GM18505 (cell line): ENCODE data around the gene EGLN3.
"Not testable (repeated sequence)": the region's sequence is repeated elsewhere in the genome, so short reads cannot be mapped to it uniquely, and the experiment has no call there.

Experiments
- ATAC-seq: cut with Tn5 transposase; IDR thresholded peaks from one replicate; pipeline ENCODE4 v1.9.1; 2021; ENCODE audit not compliant: unreplicated experiment
- POLR2A ChIP-seq: IDR thresholded peaks from 4 replicates; pipeline ENCODE4 v1.6.1; 2011; ENCODE audit warnings: borderline replicate concordance; ENCODE audit not compliant: insufficient read depth, insufficient read length; ENCODE audit errors: extremely low read depth

The EGLN3 gene

DNA sequence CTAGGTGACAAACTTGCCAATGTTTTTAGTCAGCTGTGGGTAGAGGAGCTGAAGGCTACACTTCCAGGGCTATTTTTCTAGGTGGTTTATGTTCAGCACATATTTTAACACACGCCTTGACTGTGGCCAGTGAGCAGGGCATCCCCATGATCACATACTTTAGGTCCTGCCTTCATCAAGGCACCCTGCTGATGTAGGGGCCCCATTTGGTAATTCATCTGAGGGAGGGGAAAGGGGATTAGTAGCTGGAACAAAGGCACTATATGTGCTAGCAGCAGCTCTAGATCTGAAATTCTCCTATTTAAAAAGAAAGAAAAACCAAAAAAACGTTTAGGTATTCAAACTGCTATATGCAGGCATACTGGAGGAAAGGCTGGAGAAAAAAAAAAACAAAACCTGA lies 14.5 kb downstream of the EGLN3 start:
- no peak for ATAC-seq
- no peak for TF ChIP-seq POLR2A

- no peak for ATAC-seq
- TF ChIP-seq POLR2A, result no peak
Observed at GRCh38 chr14:33934938-33935337, 15.9 kb downstream of the EGLN3 start.

DNA sequence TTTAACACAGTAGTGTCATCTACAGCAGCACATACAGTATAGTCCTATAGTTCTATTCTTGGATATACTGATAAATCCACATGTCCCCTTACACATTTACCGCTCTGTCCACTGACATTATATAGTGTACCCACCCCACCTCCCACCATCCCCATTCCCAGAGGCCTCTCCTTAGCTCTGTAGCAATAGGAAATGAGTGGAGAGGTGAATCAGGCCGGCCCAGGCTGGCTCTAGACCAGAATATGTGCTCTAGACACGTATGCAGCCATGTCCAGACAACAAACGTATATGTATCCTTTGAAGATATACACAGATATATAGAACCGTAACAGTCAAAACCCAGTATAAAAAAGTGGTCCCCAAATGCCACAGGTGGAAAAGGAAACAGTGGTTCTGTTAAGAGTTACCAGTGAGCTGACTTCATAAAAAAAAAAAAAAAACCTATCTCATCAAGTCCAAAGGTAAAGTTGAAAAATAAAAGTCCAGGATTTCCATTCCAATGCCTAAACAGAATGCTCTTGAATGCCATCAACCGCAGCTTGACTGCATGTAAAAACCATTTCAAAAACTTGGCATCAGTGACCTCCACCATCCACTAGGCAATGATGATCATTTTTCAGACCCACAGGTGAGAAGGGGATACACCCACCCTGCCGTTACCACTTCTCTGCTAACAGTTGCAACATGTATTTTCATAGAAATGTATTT lies 16.7 kb downstream of the EGLN3 start:
- ATAC-seq, result no peak
- TF ChIP-seq POLR2A, result no peak

DNA sequence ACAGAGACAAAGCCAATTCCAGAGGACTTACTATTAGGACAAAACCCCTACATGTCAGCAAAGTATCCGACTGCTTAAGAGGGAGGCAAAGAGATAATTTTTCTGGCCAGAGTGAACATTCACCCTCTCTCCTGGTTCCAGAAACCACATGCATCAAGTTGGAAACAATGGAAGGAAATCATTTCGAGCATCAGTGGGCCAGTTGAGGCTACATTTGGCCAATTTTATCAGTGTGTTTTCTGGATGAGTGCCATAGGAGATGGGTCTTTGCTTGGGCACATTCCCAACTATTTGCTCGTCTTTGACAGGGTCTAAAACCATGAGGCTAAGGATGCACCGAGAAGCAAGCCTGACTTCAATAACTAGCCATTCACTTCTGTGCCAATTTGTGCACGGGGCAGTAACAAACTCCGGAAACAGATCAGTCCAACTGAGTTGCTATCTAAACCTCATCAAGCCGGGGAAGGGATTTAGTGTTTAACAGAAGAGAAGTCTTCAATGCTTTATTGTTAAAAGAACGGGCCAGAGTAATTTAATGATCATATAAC lies 17.4 kb downstream of the EGLN3 start:
- no peak for TF ChIP-seq POLR2A
- no peak for ATAC-seq

- ATAC-seq, result no peak
- TF ChIP-seq POLR2A, result no peak
Observed at GRCh38 chr14:33932576-33933345, 18.1 kb downstream of the EGLN3 start.

GRCh38 chr14:33932033-33932432 lies 18.8 kb downstream of the EGLN3 start:
- no peak for TF ChIP-seq POLR2A

GRCh38 chr14:33931461-33931860 lies 19.4 kb downstream of the EGLN3 start:
- no peak for TF ChIP-seq POLR2A
- no peak for ATAC-seq

More at GRCh38 chr14:33932033-33932432, 18.8 kb downstream of the EGLN3 start:
- ATAC-seq, result no peak

- ATAC-seq, result no peak
- no peak for TF ChIP-seq POLR2A
Observed at GRCh38 chr14:33930439-33930838, 20.4 kb downstream of the EGLN3 start.

DNA sequence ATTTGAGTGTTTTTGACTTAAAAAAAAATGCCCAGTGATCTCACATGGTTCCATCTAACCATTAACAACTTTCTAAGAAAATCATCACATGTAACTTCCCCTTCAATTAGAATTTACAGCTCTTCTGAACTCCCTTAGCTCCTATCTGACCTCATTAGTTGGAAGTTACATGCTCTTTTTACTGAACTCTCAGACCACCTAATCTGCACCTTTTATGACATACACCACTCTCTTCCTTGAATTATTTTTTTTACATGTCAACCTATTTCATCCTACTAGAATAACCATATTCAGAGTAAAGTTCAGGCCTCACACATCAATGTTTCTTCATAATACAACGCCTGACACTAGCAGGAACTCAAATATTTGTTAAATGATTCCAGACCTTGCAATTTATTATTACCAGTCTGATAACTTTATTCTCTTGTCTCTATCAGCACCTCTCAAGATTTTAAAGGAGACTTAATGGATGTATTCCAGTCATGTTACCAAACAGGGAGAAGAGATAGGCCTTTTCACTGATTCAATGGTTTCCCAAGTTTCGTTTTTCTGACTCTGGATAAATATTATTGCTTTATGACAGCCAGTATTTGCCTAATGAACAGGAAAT lies 21.0 kb downstream of the EGLN3 start:
- TF ChIP-seq POLR2A, result no peak
- no peak for ATAC-seq

GRCh38 chr14:33928895-33929294 lies 22.0 kb downstream of the EGLN3 start:
- no peak for TF ChIP-seq POLR2A
- no peak for ATAC-seq

DNA sequence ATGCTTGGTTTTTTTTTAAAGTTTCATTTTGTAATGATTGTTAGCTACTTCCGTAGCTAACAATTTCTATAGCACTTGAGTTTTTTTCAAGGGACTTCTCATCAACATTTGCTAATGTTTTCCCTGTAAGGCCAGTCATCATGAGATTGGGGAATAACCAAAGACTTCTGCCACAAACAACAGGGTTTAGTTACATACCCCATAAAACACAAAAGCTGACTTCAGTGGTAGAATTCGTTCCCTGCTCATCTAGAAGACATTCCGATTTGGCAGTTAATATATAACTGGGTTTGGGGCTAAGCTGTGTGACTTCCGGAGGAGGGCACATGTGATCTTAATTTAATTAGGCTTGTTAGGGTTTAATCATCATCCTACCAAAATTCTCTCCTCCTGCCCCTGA lies 22.9 kb downstream of the EGLN3 start:
- TF ChIP-seq POLR2A, result no peak
- no peak for ATAC-seq

DNA sequence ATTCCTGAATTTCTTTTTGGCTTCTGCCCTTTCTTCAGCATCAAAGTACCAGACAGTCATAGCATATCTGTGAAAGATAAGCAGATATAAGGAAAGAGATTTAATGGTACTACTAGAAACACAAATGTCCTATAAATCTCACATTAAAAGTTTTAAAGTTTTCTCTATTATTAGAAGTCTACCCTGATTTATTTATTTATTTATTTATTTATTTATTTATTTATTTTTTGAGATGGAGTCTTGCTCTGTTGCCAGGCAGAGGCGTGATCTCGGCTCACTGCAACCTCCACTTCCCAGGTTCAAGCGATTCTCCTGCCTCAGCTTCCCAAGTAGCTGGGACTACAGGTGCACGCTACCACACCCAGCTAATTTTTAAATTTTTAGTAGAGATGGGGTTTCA lies 23.9 kb downstream of the EGLN3 start:
- ATAC-seq, result not testable (repeated sequence)

DNA sequence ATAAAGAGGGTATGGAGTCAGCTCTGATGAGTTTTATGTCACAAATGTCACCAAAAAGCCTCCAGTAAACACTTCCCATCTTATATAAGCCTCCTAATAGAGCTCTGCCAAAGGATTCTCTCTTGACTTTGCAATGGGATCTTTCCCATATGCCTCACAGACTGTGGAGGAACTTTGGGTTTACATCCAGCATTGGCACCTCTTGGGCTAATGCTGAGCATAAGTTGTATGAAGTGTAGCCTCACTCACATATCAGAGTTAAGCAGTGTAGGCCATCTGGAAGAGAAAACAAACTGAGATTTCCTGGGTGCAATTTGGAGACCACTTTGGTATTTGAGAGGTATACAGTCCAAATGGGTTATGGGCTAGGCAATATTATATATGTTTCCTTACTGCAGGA lies 24.9 kb downstream of the EGLN3 start:
- TF ChIP-seq POLR2A, result no peak
- ATAC-seq, result no peak

- ATAC-seq, result no peak
- TF ChIP-seq POLR2A, result no peak
Observed at GRCh38 chr14:33925235-33925634, 25.6 kb downstream of the EGLN3 start.

DNA sequence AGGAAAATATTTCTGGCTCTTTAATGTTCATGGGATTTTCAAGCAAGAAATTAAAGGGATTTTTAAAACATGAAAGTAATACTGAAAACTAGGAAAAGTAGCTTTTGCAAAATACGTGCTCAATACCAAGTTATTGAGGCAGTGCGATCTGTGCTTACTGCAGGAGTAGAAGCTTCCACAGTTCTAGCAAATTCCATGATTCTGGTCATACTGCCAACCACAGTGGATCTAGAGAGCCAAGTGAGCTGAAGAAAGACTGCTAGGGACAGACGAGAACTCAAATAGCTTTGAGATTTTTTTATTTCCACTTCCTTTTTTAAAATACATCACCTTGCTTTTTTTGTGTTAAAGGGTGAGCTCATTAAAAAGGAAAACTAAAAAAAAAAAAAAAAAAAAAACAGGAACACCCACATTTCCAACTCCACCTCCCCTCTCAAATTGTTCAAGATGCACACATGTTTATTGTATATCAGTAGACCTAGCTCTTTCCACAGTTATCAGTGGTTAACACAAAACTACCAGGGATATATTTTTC lies 26.2 kb downstream of the EGLN3 start:
- TF ChIP-seq POLR2A, result no peak
- no peak for ATAC-seq
